Heart left ventricle (tissue), 13 donors: Measurements from ENCODE around the gene LCN2.

ENCODE experiments used
- POLR2A ChIP-seq, 2 donors: fragments of 450-650 bp; IDR thresholded peaks; one replicate each; pipeline ENCODE4 v1.6.1; 2017; ENCODE audit warnings: antibody characterized with exemption in 2 of 2, mild to moderate bottlenecking in 2 of 2, moderate library complexity in 2 of 2
- TF ChIP-seq, protein P1 (sequence below), 12 donors: fragments of 200-600 bp; sonication (generic) in 4 of 12; IDR thresholded peaks; one replicate each; pipeline versions ENCODE4 v1.5.0 to v1.8.0; 2018 to 2022; ENCODE audit warnings: antibody characterized with exemption in 12 of 12, mild to moderate bottlenecking in 5 of 12
- donor health status: ischemic (EF 13 %, LVEDD 7.1; RV severe dilation, severe dysfunction).
- donor health status: DM: no; HTN: yes; CAD: no.
- donor health status: DM: no; HTN: no; CAD: no.
- donor health status: ischemic (EF 25% LVEDD 6.9; RV normal size, moderate dysfunction).
- donor health status: ischemic (EF 25% LVEDD 5.7; RV mildly dilated, moderate dysfunction).
- donor health status: ischemic (EF 35%, LVEDD 5.7; RV mildly dilated, moderate dysfunction).
- donor health status: nonischemic (EF 11% LVEDD 7.7; RV severe dilation, severe dysfunction).
- donor health status: DM: yes; HTN: yes; CAD: no.
- donor health status: PGD.
- donor health status: ischemic (EF 29% LVEDD 5.4; RV normal size, mild dysfunction).
- donor health status: nonischemic (EF 23%, LVEDD 6.1; RV moderate dilation, normal function).

DNA sequence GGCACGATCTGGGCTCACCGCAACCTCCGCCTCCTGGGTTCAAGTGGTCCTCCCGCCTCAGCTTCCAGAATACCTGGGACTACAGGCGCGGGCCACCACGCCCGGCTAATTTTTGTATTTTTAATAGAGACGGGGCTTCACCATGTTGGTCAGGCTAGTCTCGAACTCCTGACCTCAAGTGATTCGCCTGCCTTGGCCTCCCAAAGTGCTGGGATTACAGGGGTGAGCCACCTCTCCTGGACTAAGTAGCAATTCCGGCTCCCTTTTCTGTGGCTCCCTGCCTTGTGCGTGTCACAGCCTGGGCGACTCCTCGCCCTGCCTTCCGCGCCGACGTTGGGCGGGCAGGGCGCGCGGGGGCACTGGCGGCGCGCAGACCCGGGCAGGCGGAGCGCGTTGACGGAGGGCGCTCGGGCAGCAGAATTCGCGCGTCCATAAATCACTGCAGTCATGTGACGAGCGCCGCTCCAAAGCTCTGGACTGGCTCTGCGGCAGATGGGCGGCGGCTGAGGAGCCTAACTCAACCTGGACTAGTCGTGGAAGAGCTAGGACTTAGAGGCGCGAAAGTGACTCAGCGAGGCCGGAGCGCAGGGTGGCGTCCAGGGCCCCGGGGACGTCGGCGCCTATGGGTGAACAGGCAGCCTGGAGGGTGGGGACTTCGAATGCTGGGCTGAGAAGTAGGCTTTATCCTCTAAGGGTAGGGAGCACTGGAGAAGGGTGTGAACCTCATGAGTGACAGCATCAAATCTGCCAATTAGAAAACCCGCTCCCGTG lies 43.5 kb downstream of the LCN2 start:
- TF ChIP-seq POLR2A (IDR thresholded peaks at IDR 0.05) = peak in 1 of 2 donors; percentile 45
- TF ChIP-seq, protein P1, sequence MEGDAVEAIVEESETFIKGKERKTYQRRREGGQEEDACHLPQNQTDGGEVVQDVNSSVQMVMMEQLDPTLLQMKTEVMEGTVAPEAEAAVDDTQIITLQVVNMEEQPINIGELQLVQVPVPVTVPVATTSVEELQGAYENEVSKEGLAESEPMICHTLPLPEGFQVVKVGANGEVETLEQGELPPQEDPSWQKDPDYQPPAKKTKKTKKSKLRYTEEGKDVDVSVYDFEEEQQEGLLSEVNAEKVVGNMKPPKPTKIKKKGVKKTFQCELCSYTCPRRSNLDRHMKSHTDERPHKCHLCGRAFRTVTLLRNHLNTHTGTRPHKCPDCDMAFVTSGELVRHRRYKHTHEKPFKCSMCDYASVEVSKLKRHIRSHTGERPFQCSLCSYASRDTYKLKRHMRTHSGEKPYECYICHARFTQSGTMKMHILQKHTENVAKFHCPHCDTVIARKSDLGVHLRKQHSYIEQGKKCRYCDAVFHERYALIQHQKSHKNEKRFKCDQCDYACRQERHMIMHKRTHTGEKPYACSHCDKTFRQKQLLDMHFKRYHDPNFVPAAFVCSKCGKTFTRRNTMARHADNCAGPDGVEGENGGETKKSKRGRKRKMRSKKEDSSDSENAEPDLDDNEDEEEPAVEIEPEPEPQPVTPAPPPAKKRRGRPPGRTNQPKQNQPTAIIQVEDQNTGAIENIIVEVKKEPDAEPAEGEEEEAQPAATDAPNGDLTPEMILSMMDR (IDR thresholded peaks at IDR 0.05) = peak in 7 of 12 donors; percentile 29 to 76 (median 53)
